HepG2 (cell line): ENCODE data around the gene PLA2G4B. TPM values are rescaled to one million over a fixed set of nuclear protein-coding genes. Genes with fewer than 3 reads are reported as not detected.

Experiments
- FOSL1 ChIP-seq: sonication (generic); formaldehyde crosslinking; IDR thresholded peaks from 2 replicates; pipeline ENCODE4 v1.9.0; 2021; ENCODE audit warnings: missing genetic modification reagents, borderline replicate concordance
- GLI4 ChIP-seq: sonication (generic); formaldehyde crosslinking; IDR thresholded peaks from 2 replicates; pipeline ENCODE4 v1.5.1; 2020; ENCODE audit warnings: missing genetic modification reagents, mild to moderate bottlenecking, moderate library complexity, borderline replicate concordance
- HIC2 ChIP-seq: sonication (generic); formaldehyde crosslinking; IDR thresholded peaks from 2 replicates; pipeline ENCODE4 v1.9.0; 2022; ENCODE audit warnings: low read depth, missing genetic modification reagents
- HNF1A ChIP-seq, 2 experiments: sonication (generic) in 1 of 2; formaldehyde crosslinking in 1 of 2; IDR thresholded peaks; 2 replicates each; pipeline versions ENCODE4 v1.4.0 to v1.6.1; 2016 to 2020; ENCODE audit warnings: borderline replicate concordance in 1 of 2, low read depth in 1 of 2, mild to moderate bottlenecking in 1 of 2, missing genetic modification reagents in 1 of 2
- NFIC ChIP-seq: IDR thresholded peaks from 2 replicates; pipeline ENCODE4 v1.6.1; 2012; ENCODE audit warnings: mild to moderate bottlenecking, low read length, inconsistent platforms
- THRA ChIP-seq: sonication (generic); formaldehyde crosslinking; IDR thresholded peaks from 2 replicates; pipeline ENCODE4 v1.4.0; 2020; ENCODE audit warnings: missing genetic modification reagents, borderline replicate concordance
- ZNF383 ChIP-seq: sonication (generic); formaldehyde crosslinking; IDR thresholded peaks from 2 replicates; pipeline ENCODE4 v1.4.0; 2020; ENCODE audit warnings: missing genetic modification reagents, mild to moderate bottlenecking, borderline replicate concordance
- ZNF670 ChIP-seq: sonication (generic); formaldehyde crosslinking; IDR thresholded peaks from 2 replicates; pipeline ENCODE4 v1.8.0; 2022; ENCODE audit warnings: mild to moderate bottlenecking, missing genetic modification reagents, borderline replicate concordance
- polyA plus RNA-seq, 8 experiments: library from polyadenylated mRNA; depleted of rRNA in 3 of 8; stranded (reverse) in 7 of 8; unstranded in 1 of 8; fragments of >200 nt; fragmentation: Illumina TruSeq in 4 of 8; extraction: Trizol in 4 of 8; gene quantifications; 2 replicates each; pipeline versions ENCODE4 v1.2.1 to v1.2.3, GENCODE V29; 2011 to 2016; ENCODE audit warnings: low read depth in 4 of 8, missing spikeins in 1 of 8, mixed read lengths in 1 of 8; ENCODE audit not compliant: insufficient read depth in 1 of 8
- total RNA-seq, 5 experiments: library from RNA; depleted of rRNA; stranded (reverse); fragments of >200 nt; fragmentation: Illumina TruSeq; extraction: Trizol; gene quantifications; 2 replicates each; pipeline ENCODE4 v1.2.3, GENCODE V29; 2016; ENCODE audit warnings: low read depth in 1 of 5
- TF ChIP-seq, protein P1 (sequence below): sonication (generic); formaldehyde crosslinking; IDR thresholded peaks from 2 replicates; pipeline ENCODE4 v1.4.0; 2020; ENCODE audit warnings: mild to moderate bottlenecking, missing genetic modification reagents
- TF ChIP-seq, protein P2 (sequence below): sonication (generic); formaldehyde crosslinking; IDR thresholded peaks from 2 replicates; pipeline ENCODE4 v1.4.0; 2020; ENCODE audit warnings: missing genetic modification reagents, low read depth, mild to moderate bottlenecking, borderline replicate concordance
- TF ChIP-seq, protein P3 (sequence below): sonication (generic); formaldehyde crosslinking; IDR thresholded peaks from 2 replicates; pipeline ENCODE4 v1.4.0; 2020; ENCODE audit warnings: missing genetic modification reagents

Gene PLA2G4B
- total and polyA plus RNA-seq, 2 of the 13 experiments (the other 11 are each of a cell fraction or from before 2014, with no cell fraction given) = 5.1 to 8.0 TPM

GRCh38 chr15:41887161-41887560, 48.5 kb downstream of the PLA2G4B start (continued):
- TF ChIP-seq GLI4 (CRISPR knock-in tag) (no peak), HIC2 (CRISPR knock-in tag) (no peak), THRA (CRISPR knock-in tag) (no peak), ZNF670 (CRISPR knock-in tag) (no peak), ZNF383 (no peak), FOSL1 (CRISPR knock-in tag) (no peak), HNF1A (IDR thresholded peaks at IDR 0.05; ENCODE audit: low read depth) (no peak), HNF1A (CRISPR knock-in tag; IDR thresholded peaks at IDR 0.05; ENCODE audit: borderline replicate concordance) (no peak), NFIC (no peak)
- TF ChIP-seq, protein P1, sequence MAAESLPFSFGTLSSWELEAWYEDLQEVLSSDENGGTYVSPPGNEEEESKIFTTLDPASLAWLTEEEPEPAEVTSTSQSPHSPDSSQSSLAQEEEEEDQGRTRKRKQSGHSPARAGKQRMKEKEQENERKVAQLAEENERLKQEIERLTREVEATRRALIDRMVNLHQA = no peak
- TF ChIP-seq, protein P2, sequence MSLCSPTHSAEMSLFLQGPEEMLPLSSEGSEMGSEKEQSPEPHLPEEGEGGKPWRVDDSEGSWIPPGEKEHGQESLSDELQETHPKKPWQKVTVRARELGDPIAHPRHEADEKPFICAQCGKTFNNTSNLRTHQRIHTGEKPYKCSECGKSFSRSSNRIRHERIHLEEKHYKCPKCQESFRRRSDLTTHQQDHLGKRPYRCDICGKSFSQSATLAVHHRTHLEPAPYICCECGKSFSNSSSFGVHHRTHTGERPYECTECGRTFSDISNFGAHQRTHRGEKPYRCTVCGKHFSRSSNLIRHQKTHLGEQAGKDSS (CRISPR knock-in tag) = no peak
- TF ChIP-seq, protein P3, sequence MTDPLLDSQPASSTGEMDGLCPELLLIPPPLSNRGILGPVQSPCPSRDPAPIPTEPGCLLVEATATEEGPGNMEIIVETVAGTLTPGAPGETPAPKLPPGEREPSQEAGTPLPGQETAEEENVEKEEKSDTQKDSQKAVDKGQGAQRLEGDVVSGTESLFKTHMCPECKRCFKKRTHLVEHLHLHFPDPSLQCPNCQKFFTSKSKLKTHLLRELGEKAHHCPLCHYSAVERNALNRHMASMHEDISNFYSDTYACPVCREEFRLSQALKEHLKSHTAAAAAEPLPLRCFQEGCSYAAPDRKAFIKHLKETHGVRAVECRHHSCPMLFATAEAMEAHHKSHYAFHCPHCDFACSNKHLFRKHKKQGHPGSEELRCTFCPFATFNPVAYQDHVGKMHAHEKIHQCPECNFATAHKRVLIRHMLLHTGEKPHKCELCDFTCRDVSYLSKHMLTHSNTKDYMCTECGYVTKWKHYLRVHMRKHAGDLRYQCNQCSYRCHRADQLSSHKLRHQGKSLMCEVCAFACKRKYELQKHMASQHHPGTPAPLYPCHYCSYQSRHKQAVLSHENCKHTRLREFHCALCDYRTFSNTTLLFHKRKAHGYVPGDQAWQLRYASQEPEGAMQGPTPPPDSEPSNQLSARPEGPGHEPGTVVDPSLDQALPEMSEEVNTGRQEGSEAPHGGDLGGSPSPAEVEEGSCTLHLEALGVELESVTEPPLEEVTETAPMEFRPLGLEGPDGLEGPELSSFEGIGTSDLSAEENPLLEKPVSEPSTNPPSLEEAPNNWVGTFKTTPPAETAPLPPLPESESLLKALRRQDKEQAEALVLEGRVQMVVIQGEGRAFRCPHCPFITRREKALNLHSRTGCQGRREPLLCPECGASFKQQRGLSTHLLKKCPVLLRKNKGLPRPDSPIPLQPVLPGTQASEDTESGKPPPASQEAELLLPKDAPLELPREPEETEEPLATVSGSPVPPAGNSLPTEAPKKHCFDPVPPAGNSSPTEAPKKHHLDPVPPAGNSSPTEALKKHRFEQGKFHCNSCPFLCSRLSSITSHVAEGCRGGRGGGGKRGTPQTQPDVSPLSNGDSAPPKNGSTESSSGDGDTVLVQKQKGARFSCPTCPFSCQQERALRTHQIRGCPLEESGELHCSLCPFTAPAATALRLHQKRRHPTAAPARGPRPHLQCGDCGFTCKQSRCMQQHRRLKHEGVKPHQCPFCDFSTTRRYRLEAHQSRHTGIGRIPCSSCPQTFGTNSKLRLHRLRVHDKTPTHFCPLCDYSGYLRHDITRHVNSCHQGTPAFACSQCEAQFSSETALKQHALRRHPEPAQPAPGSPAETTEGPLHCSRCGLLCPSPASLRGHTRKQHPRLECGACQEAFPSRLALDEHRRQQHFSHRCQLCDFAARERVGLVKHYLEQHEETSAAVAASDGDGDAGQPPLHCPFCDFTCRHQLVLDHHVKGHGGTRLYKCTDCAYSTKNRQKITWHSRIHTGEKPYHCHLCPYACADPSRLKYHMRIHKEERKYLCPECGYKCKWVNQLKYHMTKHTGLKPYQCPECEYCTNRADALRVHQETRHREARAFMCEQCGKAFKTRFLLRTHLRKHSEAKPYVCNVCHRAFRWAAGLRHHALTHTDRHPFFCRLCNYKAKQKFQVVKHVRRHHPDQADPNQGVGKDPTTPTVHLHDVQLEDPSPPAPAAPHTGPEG (CRISPR knock-in tag) = no peak
- TF ChIP-seq, all 625 proteins: peak for 0
